OCI-LY7 (cell line): Measurements from ENCODE around the gene CDK14. TPM values are rescaled to one million over a fixed set of nuclear protein-coding genes. Genes with fewer than 3 reads are reported as not detected.

Source experiments
- BruUV-seq: library from RNA; stranded (reverse); fragments of 400-500 nt; replicated peaks from 2 replicates; lab custom pipeline; 2021; lab: Mats Ljungman, UMichigan
- CTCF ChIA-PET: fragments of 300-600 bp; sonication (Branson Sonifier 250); formaldehyde crosslinking; loops from one replicate; lab custom pipeline; 2022; ENCODE audit warnings: antibody characterized with exemption; ENCODE audit not compliant: unreplicated experiment; lab: Charles Lee
- POLR2A ChIA-PET: fragments of 300-600 bp; sonication (Branson Sonifier 250); formaldehyde crosslinking; loops from one replicate; lab custom pipeline; 2022; ENCODE audit warnings: antibody characterized with exemption; lab: Charles Lee
- DNase-seq: peaks from one replicate; pipeline ENCODE4 v3.0.0-alpha.2; 2015; ENCODE audit warnings: low spot score
- H2AFZ ChIP-seq: fragments of 200-600 bp; sonication (generic), shearing (Covaris generic); 2 replicates; pipeline ENCODE4 v1.6.1; 2014; ENCODE audit warnings: mild to moderate bottlenecking, antibody characterized with exemption, low read length, moderate library complexity
- H3K27ac ChIP-seq: fragments of 200-600 bp; sonication (generic); 2 replicates; pipeline ENCODE4 v1.5.1; 2014; ENCODE audit warnings: mixed run types, low read depth, mild to moderate bottlenecking, moderate library complexity, low read length, inconsistent platforms; ENCODE audit not compliant: poor library complexity, severe bottlenecking
- H3K36me3 ChIP-seq: fragments of 200-600 bp; sonication (generic); 2 replicates; pipeline ENCODE4 v1.6.1; 2014; ENCODE audit warnings: mild to moderate bottlenecking, antibody characterized with exemption, low read length, moderate library complexity, mixed read lengths; ENCODE audit not compliant: insufficient read depth
- H3K4me1 ChIP-seq: fragments of 200-600 bp; sonication (generic); 2 replicates; pipeline ENCODE4 v1.5.1; 2014; ENCODE audit warnings: mild to moderate bottlenecking, low read length; ENCODE audit not compliant: insufficient read depth, poor library complexity, severe bottlenecking
- H3K4me2 ChIP-seq: fragments of 200-600 bp; sonication (generic); 2 replicates; pipeline ENCODE4 v1.6.1; 2014; ENCODE audit warnings: mild to moderate bottlenecking, low read length
- H3K4me3 ChIP-seq: fragments of 200-600 bp; sonication (generic); 2 replicates; pipeline ENCODE4 v1.5.1; 2014; ENCODE audit warnings: mild to moderate bottlenecking, low read depth, low read length; ENCODE audit not compliant: poor library complexity, severe bottlenecking
- H3K79me2 ChIP-seq: fragments of 200-600 bp; sonication (generic); 2 replicates; pipeline ENCODE4 v1.6.1; 2016; ENCODE audit warnings: low read depth, mild to moderate bottlenecking, low read length, moderate library complexity, mixed read lengths; ENCODE audit not compliant: insufficient read depth
- H3K9me2 ChIP-seq: fragments of 200-600 bp; sonication (generic); 2 replicates; pipeline ENCODE4 v1.6.1; 2016; ENCODE audit warnings: mild to moderate bottlenecking, low read length, mixed read lengths; ENCODE audit not compliant: insufficient read depth
- H3K9me3 ChIP-seq: fragments of 200-600 bp; sonication (generic); 2 replicates; pipeline ENCODE4 v1.6.1; 2014; ENCODE audit warnings: mild to moderate bottlenecking, mixed run types, low read length, mixed read lengths
- H4K20me1 ChIP-seq: fragments of 200-600 bp; sonication (generic); 2 replicates; pipeline ENCODE4 v1.6.1; 2014; ENCODE audit warnings: mild to moderate bottlenecking, antibody characterized with exemption, low read length, moderate library complexity, mixed read lengths; ENCODE audit not compliant: insufficient read depth
- CTCF ChIP-seq: fragments of 200-600 bp; sonication (generic); conservative IDR thresholded peaks from 2 replicates; pipeline ENCODE4 v1.5.1; 2014; ENCODE audit warnings: mild to moderate bottlenecking, antibody characterized with exemption, low read length, moderate library complexity, mixed read lengths
- EZH2phosphoT487 ChIP-seq: fragments of 200-600 bp; sonication (generic); IDR thresholded peaks from 2 replicates; pipeline ENCODE4 v1.6.1; 2018; ENCODE audit warnings: low read depth, borderline replicate concordance, mild to moderate bottlenecking, mixed run types, antibody characterized with exemption, low read length, moderate library complexity, mixed read lengths
- intact Hi-C: fragments of 100-400 bp; cut with micrococcal nuclease; formaldehyde crosslinking; loops from one replicate; pipeline ENCODE4 v1.10.0; 2022; ENCODE audit not compliant: unreplicated experiment
- total RNA-seq, 2 experiments: library from RNA; depleted of rRNA in 1 of 2; stranded (reverse); fragments of >200 nt in 1 of 2; shearing (Covaris generic) in 1 of 2; gene quantifications; 2 replicates each; pipeline ENCODE4 v1.2.3, GENCODE V29; 2014 to 2022

CDK14 gene
- total RNA-seq, 2 experiments from 2014 or later: 90.7 to 111 TPM

GRCh38 chr7:90879924-90880323 is 283.8 kb downstream of the CDK14 start:
- no peak overlapping the region for H3K4me2 ChIP-seq
- no peak overlapping the region for H3K27ac ChIP-seq
- no TSS peak for BruUV-seq
- intact Hi-C loops: no loop called here
- no peak overlapping the region for H2AFZ ChIP-seq
- no peaks in the 10 kb centered on the region for H3K4me1 ChIP-seq
- H3K9me3 ChIP-seq: no peaks in the 10 kb centered on the region
- ChIA-PET POLR2A (no interaction called here), CTCF (no interaction called here)
- TF ChIP-seq CTCF: no peak
- TF ChIP-seq EZH2phosphoT487: no peak
- H3K79me2 ChIP-seq: no peaks in the 10 kb centered on the region
- H4K20me1 ChIP-seq: no peaks in the 10 kb centered on the region
- no peaks in the 10 kb centered on the region for H3K9me2 ChIP-seq
- H3K36me3 ChIP-seq: peaks cover 48% of the 10 kb centered on the region
- H3K4me3 ChIP-seq: no peak overlapping the region
- DNase-seq: no peak

GRCh38 chr7:90886416-90886815 is 290.3 kb downstream of the CDK14 start:
- no peak for DNase-seq
- H2AFZ ChIP-seq: no peak overlapping the region
- H3K4me3 ChIP-seq: no peak overlapping the region
- no peak overlapping the region for H3K4me2 ChIP-seq
- no peak for TF ChIP-seq EZH2phosphoT487
- no peak for TF ChIP-seq CTCF
- no peaks in the 10 kb centered on the region; the same call in 1 of the 2 replicates for H3K36me3 ChIP-seq
- no peaks in the 10 kb centered on the region for H3K9me2 ChIP-seq
- POLR2A ChIA-PET: interaction anchor here (0.6 to 0.8 kb wide), 2 partner anchors 19 to 34 kb away, joined by 3 to 4 read pairs; no protein-coding TSS in a partner anchor
- no TSS peak for BruUV-seq
- H3K9me3 ChIP-seq: no peaks in the 10 kb centered on the region
- CTCF ChIA-PET: no interaction called here
- no peaks in the 10 kb centered on the region for H3K4me1 ChIP-seq
- no peaks in the 10 kb centered on the region for H3K79me2 ChIP-seq
- no peaks in the 10 kb centered on the region for H4K20me1 ChIP-seq
- no peak overlapping the region for H3K27ac ChIP-seq
- intact Hi-C loops: no loop called here

GRCh38 chr7:90889210-90889609 is 293.1 kb downstream of the CDK14 start:
- no peaks in the 10 kb centered on the region for H3K9me3 ChIP-seq
- H3K36me3 ChIP-seq: no peaks in the 10 kb centered on the region; the same call in 1 of the 2 replicates
- no peak for TF ChIP-seq EZH2phosphoT487
- TF ChIP-seq CTCF: no peak
- H3K4me1 ChIP-seq: peaks cover under 1% of the 10 kb centered on the region
- no peak overlapping the region for H3K27ac ChIP-seq
- H4K20me1 ChIP-seq: no peaks in the 10 kb centered on the region
- H3K9me2 ChIP-seq: no peaks in the 10 kb centered on the region
- BruUV-seq: no TSS peak
- DNase-seq: no peak
- H3K4me2 ChIP-seq: no peak overlapping the region
- H3K4me3 ChIP-seq: no peak overlapping the region
- intact Hi-C loops: no loop called here
- ChIA-PET POLR2A (no interaction called here), CTCF (no interaction called here)
- no peaks in the 10 kb centered on the region for H3K79me2 ChIP-seq
- H2AFZ ChIP-seq: no peak overlapping the region
